IMR-90 (cell line): ENCODE results near the gene PLEKHG4. TPM values are rescaled to one million over a fixed set of nuclear protein-coding genes. Genes with fewer than 3 reads are reported as not detected.
A peak's percentile ranks its signal among the peaks of the same experiment; 100 is the strongest.

Source experiments
- ATAC-seq: fragments of 200-7000 bp; cut with Tn5 transposase; 2 replicates; pipeline ENCODE4 v1.9.1; 2020; ENCODE audit warnings: low read depth, mild to moderate bottlenecking, moderate library complexity
- BruUV-seq: library from RNA; stranded (reverse); fragments of 400-500 nt; replicated peaks from 2 replicates; lab custom pipeline; 2021; lab: Mats Ljungman, UMichigan
- CTCF ChIA-PET: fragments of 300-600 bp; formaldehyde crosslinking; extraction: SDS; loops from one replicate; lab custom pipeline; 2021; ENCODE audit warnings: antibody characterized with exemption; lab: Yijun Ruan, JAX
- POLR2A ChIA-PET: fragments of 300-600 bp; sonication (Branson Sonifier 250); formaldehyde crosslinking; loops from one replicate; lab custom pipeline; 2022; ENCODE audit warnings: antibody characterized with exemption; ENCODE audit not compliant: unreplicated experiment; lab: Charles Lee
- DNase-seq: peaks from one replicate; pipeline ENCODE4 v3.0.0; 2013
- H2AFZ ChIP-seq: replicated peaks from 2 replicates; pipeline ENCODE3; 2013; ENCODE audit warnings: low read length, mild to moderate bottlenecking; ENCODE audit not compliant: poor library complexity
- H2AK5ac ChIP-seq: 2 replicates; pipeline ENCODE4 v1.6.1; 2013; ENCODE audit warnings: low read depth, low read length, inconsistent platforms
- H2AK9ac ChIP-seq: replicated peaks from 2 replicates; pipeline ENCODE3; 2013; ENCODE audit warnings: mild to moderate bottlenecking, low read depth, low read length, moderate library complexity; ENCODE audit not compliant: poor library complexity
- H2BK120ac ChIP-seq: 2 replicates; pipeline ENCODE4 v1.6.1; 2013; ENCODE audit warnings: low read depth, low read length, inconsistent platforms
- H2BK15ac ChIP-seq: 3 replicates; pipeline ENCODE4 v1.6.1; 2013; ENCODE audit warnings: low read depth, low read length, inconsistent platforms
- H2BK20ac ChIP-seq: 2 replicates; pipeline ENCODE4 v1.6.1; 2013; ENCODE audit warnings: low read depth, mild to moderate bottlenecking, inconsistent platforms, low read length, moderate library complexity
- H2BK5ac ChIP-seq: 2 replicates; pipeline ENCODE4 v1.6.1; 2013; ENCODE audit warnings: mild to moderate bottlenecking, low read depth, low read length, inconsistent platforms; ENCODE audit not compliant: poor library complexity, severe bottlenecking
- H3K14ac ChIP-seq: replicated peaks from 2 replicates; pipeline ENCODE4 v1.6.1; 2013; ENCODE audit warnings: low read depth, low read length, inconsistent platforms
- H3K18ac ChIP-seq: 2 replicates; pipeline ENCODE4 v1.6.1; 2013; ENCODE audit warnings: low read depth, low read length, control low read depth
- H3K23ac ChIP-seq: 2 replicates; pipeline ENCODE4 v1.6.1; 2013; ENCODE audit warnings: low read depth, low read length, inconsistent platforms
- H3K27ac ChIP-seq: 2 replicates; pipeline ENCODE4 v1.5.1; 2013; ENCODE audit warnings: mild to moderate bottlenecking, control low read depth, low read length; ENCODE audit not compliant: insufficient read depth
- H3K27me3 ChIP-seq: 2 replicates; pipeline ENCODE4 v1.6.1; 2013; ENCODE audit warnings: low read length; ENCODE audit not compliant: control insufficient read depth, insufficient read depth
- H3K36me3 ChIP-seq: 2 replicates; pipeline ENCODE4 v1.6.1; 2013; ENCODE audit warnings: low read length, mixed read lengths; ENCODE audit not compliant: control insufficient read depth, insufficient read depth
- H3K4ac ChIP-seq: 2 replicates; pipeline ENCODE4 v1.6.1; 2013; ENCODE audit warnings: low read depth, low read length, inconsistent platforms
- H3K4me1 ChIP-seq: 2 replicates; pipeline ENCODE4 v1.6.1; 2013; ENCODE audit warnings: low read length, mixed read lengths; ENCODE audit not compliant: control insufficient read depth, insufficient read depth
- H3K4me2 ChIP-seq: 2 replicates; pipeline ENCODE4 v1.6.1; 2013; ENCODE audit warnings: low read depth, mild to moderate bottlenecking, control low read depth, low read length, moderate library complexity
- H3K4me3 ChIP-seq: 2 replicates; pipeline ENCODE4 v1.5.1; 2013; ENCODE audit warnings: low read depth, mild to moderate bottlenecking, control low read depth, low read length, moderate library complexity; ENCODE audit not compliant: insufficient read depth
- H3K56ac ChIP-seq: 2 replicates; pipeline ENCODE4 v1.6.1; 2013; ENCODE audit warnings: low read length, inconsistent platforms; ENCODE audit not compliant: insufficient read depth; ENCODE audit errors: extremely low read depth
- H3K79me1 ChIP-seq, 2 experiments: 2 replicates each; pipeline ENCODE4 v1.6.1; 2013; ENCODE audit warnings: low read length in 2 of 2, inconsistent platforms in 1 of 2, low read depth in 1 of 2
- H3K9ac ChIP-seq: 2 replicates; pipeline ENCODE4 v1.6.1; 2013; ENCODE audit warnings: low read depth, low read length, control low read depth
- H3K9me1 ChIP-seq: 2 replicates; pipeline ENCODE4 v1.6.1; 2013; ENCODE audit warnings: low read length, inconsistent platforms; ENCODE audit not compliant: insufficient read depth
- H3K9me3 ChIP-seq: 2 replicates; pipeline ENCODE4 v1.6.1; 2013; ENCODE audit warnings: low read length; ENCODE audit not compliant: control insufficient read depth, insufficient read depth
- H4K20me1 ChIP-seq: 2 replicates; pipeline ENCODE4 v1.6.1; 2013; ENCODE audit warnings: low read length, inconsistent platforms; ENCODE audit not compliant: insufficient read depth
- H4K5ac ChIP-seq: 2 replicates; pipeline ENCODE4 v1.6.1; 2013; ENCODE audit warnings: mild to moderate bottlenecking, low read depth, low read length, control low read depth
- H4K8ac ChIP-seq, 2 experiments: 2 replicates each; pipeline ENCODE4 v1.6.1; 2013; ENCODE audit warnings: low read depth in 2 of 2, low read length in 2 of 2, control low read depth in 1 of 2, inconsistent platforms in 1 of 2
- H4K91ac ChIP-seq: 2 replicates; pipeline ENCODE4 v1.6.1; 2013; ENCODE audit warnings: low read depth, low read length, inconsistent platforms; ENCODE audit not compliant: insufficient read depth
- CHD1 ChIP-seq: IDR thresholded peaks from 2 replicates; pipeline ENCODE4 v1.6.1; 2012; ENCODE audit warnings: low read depth, low read length, improper control_type of control experiment
- FOS ChIP-seq: fragments of 150-350 bp; IDR thresholded peaks from 2 replicates; pipeline ENCODE4 v1.6.1; 2016; ENCODE audit warnings: low read depth, low read length
- MAZ ChIP-seq: IDR thresholded peaks from 2 replicates; pipeline ENCODE4 v1.6.1; 2012; ENCODE audit warnings: low read depth, mild to moderate bottlenecking, low read length, improper control_type of control experiment, moderate library complexity, borderline replicate concordance
- RCOR1 ChIP-seq: IDR thresholded peaks from 2 replicates; pipeline ENCODE4 v1.6.1; 2012; ENCODE audit warnings: mild to moderate bottlenecking, low read length, improper control_type of control experiment; ENCODE audit not compliant: insufficient replicate concordance
- WGBS, 2 experiments: methylation state at CpG; one replicate each; pipeline versions ENCODE4 v1.1.5 to v1.1.7; 2013; ENCODE audit warnings: missing lambda C conversion rate in 2 of 2; ENCODE audit not compliant: insufficient read length in 1 of 2; ENCODE audit errors: extremely low coverage in 2 of 2; 5-methylcytosine and 5-hydroxymethylcytosine counted together
- dilution Hi-C: fragments of 300-500 bp; cut with HindIII; formaldehyde crosslinking; loops from one replicate; pipeline ENCODE4 v1.14.3; 2018; ENCODE audit warnings: low sequenced_read_pairs; ENCODE audit not compliant: unreplicated experiment
- in situ Hi-C: fragments of 300-500 bp; cut with MboI; formaldehyde crosslinking; loops from 3 replicates; pipeline ENCODE4 v1.14.3; 2019; ENCODE audit warnings: low sequenced_read_pairs, inconsistent platforms, mixed read lengths
- intact Hi-C: fragments of 100-400 bp; cut with micrococcal nuclease; formaldehyde crosslinking; loops from 2 replicates; pipeline ENCODE4 v1.10.0; 2022
- polyA plus RNA-seq, 3 experiments: library from polyadenylated mRNA; depleted of rRNA; stranded (reverse); fragments of >200 nt; gene quantifications; 2 replicates each; pipeline ENCODE4 v1.2.3, GENCODE V29; 2012; ENCODE audit warnings: low replicate concordance in 1 of 3
- total RNA-seq: library from RNA; depleted of rRNA; stranded (reverse); fragments of >200 nt; gene quantifications from 2 replicates; pipeline ENCODE4 v1.2.3, GENCODE V29; 2012

PLEKHG4 gene
- total and polyA plus RNA-seq, 2 of the 4 experiments (the other 2 are of a cell fraction): 14.0 to 50.7 TPM

DNA sequence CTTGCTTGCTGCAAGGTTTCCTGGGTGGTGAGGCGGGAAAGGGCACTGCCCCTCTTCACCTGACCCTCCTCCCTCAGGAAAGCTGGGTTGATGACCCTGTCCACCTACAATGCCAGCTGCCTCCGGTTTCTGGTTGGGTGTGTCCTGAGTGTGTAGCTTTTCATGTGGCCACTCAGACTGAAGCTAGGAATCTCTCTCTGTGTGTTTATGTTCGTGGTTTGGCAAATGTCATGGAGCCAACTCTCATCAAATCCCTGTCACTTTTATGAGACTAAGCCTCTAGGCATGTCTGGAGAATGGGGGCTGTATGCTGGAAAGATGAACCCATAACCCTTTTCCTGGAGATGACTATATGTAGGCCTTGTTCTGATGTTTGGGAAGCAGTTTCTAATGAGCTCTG lies 17.1 kb downstream of the PLEKHG4 start:
- no peaks in the 10 kb centered on the region for H3K79me1 ChIP-seq
- peak overlapping the region; percentile 57 for H2BK5ac ChIP-seq
- dilution Hi-C loops (no loop called here), in situ Hi-C loops (no loop called here), intact Hi-C loops (no loop called here)
- H3K9me3 ChIP-seq: no peaks in the 10 kb centered on the region
- H2AK9ac ChIP-seq: peak overlapping the region; percentile 70
- no peak overlapping the region; the same call in 1 of the 2 replicates for H3K18ac ChIP-seq
- H3K56ac ChIP-seq: no peak overlapping the region
- H3K4me3 ChIP-seq: no peak overlapping the region
- H2BK20ac ChIP-seq: peak overlapping the region; percentile 85; the same call in 1 of the 2 replicates
- H2BK15ac ChIP-seq: peak overlapping the region; percentile 58; the same call in 2 of the 3 replicates
- CTCF ChIA-PET: interaction anchor here (0.5 kb wide), 1 partner anchor 197 kb away, joined by 3 read pairs; no protein-coding TSS in a partner anchor
- H2AK5ac ChIP-seq: peak overlapping the region; percentile 80
- no peak overlapping the region for H3K14ac ChIP-seq
- H4K8ac ChIP-seq: peak overlapping the region in 1 of 2 experiments; percentile 62; a peak in 1 of 4 replicates
- no peak overlapping the region; the same call in 1 of the 2 replicates for H4K5ac ChIP-seq
- H2BK120ac ChIP-seq: peak overlapping the region; percentile 77
- TF ChIP-seq FOS (peak; percentile 56), CHD1 (no peak), MAZ (peak; percentile 50; the same call in 1 of the 2 replicates), RCOR1 (peak; percentile 20)
- peak overlapping the region; percentile 61 for H3K4ac ChIP-seq
- POLR2A ChIA-PET: interaction anchor here (1.1 kb wide), 1 partner anchor 15 kb away, joined by 3 read pairs; no protein-coding TSS in a partner anchor
- 0 out of 2 replicates have a peak overlapping the region, but pooled peaks have one; percentile 1 for H3K27ac ChIP-seq
- BruUV-seq: no TSS peak
- H3K9me1 ChIP-seq: peaks cover 16% of the 10 kb centered on the region
- peak overlapping the region; percentile 76 for H4K91ac ChIP-seq
- ATAC-seq (peak; percentile 75), DNase-seq (peak; percentile 92)
- no peaks in the 10 kb centered on the region; the same call in 1 of the 2 replicates for H4K20me1 ChIP-seq
- peak overlapping the region; percentile 6; the same call in 1 of the 2 replicates for H3K23ac ChIP-seq
- peak overlapping the region; percentile 28 for H2AFZ ChIP-seq
- WGBS, 2 experiments: no CpG with 5 or more reads among the region's 3 CpGs
- peaks cover 28% of the 10 kb centered on the region for H3K4me1 ChIP-seq
- H3K27me3 ChIP-seq: no peaks in the 10 kb centered on the region
- no peaks in the 10 kb centered on the region for H3K36me3 ChIP-seq
- no peak overlapping the region for H3K4me2 ChIP-seq
- H3K9ac ChIP-seq: no peak overlapping the region
